Measurements from ENCODE around the gene UGT1A5. TPM values are rescaled to one million over a fixed set of nuclear protein-coding genes. Genes with fewer than 3 reads are reported as not detected.

Gene UGT1A5
- total RNA-seq, 2 experiments from 2014 or later = not detected

GRCh38 chr2:233772583-233772982 is 59.9 kb downstream of the UGT1A5 start:
- Mint-ChIP-seq H3K9me3 (peaks cover 7% of the 10 kb centered on the region), H3K4me1 (no peaks in the 10 kb centered on the region), H3K27ac (no peak overlapping the region), H3K27me3 (peaks cover 26% of the 10 kb centered on the region), H3K36me3 (no peaks in the 10 kb centered on the region), H3K4me3 (no peak overlapping the region)
- no peak for DNase-seq

GRCh38 chr2:233773854-233774253 is 61.1 kb downstream of the UGT1A5 start:
- no peak for DNase-seq
- H3K4me1 Mint-ChIP-seq = no peaks in the 10 kb centered on the region
- H3K27me3 Mint-ChIP-seq = peaks cover 19% of the 10 kb centered on the region
- no peak overlapping the region for H3K27ac Mint-ChIP-seq
- H3K36me3 Mint-ChIP-seq = no peaks in the 10 kb centered on the region
- peaks cover 7% of the 10 kb centered on the region for H3K9me3 Mint-ChIP-seq
- H3K4me3 Mint-ChIP-seq = no peak overlapping the region

- Mint-ChIP-seq H3K4me3 (no peak overlapping the region), H3K27me3 (peaks cover 15% of the 10 kb centered on the region), H3K4me1 (no peaks in the 10 kb centered on the region), H3K27ac (no peak overlapping the region), H3K36me3 (no peaks in the 10 kb centered on the region), H3K9me3 (peaks cover 7% of the 10 kb centered on the region)
- DNase-seq = no peak
Measured at GRCh38 chr2:233775414-233775813, 62.7 kb downstream of the UGT1A5 start.

- Mint-ChIP-seq H3K9me3 (peaks cover 12% of the 10 kb centered on the region), H3K4me3 (no peak within 1 kb of the TSS), H3K4me1 (no peaks in the 10 kb centered on the region), H3K36me3 (no peaks in the 10 kb centered on the region), H3K27ac (no peak within 1 kb of the TSS), H3K27me3 (peaks cover 13% of the 10 kb centered on the region)
- DNase-seq = no peak
Measured at GRCh38 chr2:233778030-233778429, 65.3 kb downstream of the UGT1A5 start, which contains the start of gene MROH2A. MROH2A (plus strand) TSS chr2:233778330; CDS start chr2:233779359, 1,029 bp downstream.

- peaks cover 8% of the 10 kb centered on the region for H3K27me3 Mint-ChIP-seq
- no peak for DNase-seq
Measured at GRCh38 chr2:233779722-233780121, 67.0 kb downstream of the UGT1A5 start.

GRCh38 chr2:233780771-233781170 is 68.1 kb downstream of the UGT1A5 start:
- Mint-ChIP-seq H3K4me3 (no peak overlapping the region), H3K27me3 (peaks cover 10% of the 10 kb centered on the region), H3K27ac (no peak overlapping the region), H3K9me3 (peaks cover 11% of the 10 kb centered on the region), H3K4me1 (no peaks in the 10 kb centered on the region), H3K36me3 (no peaks in the 10 kb centered on the region)
- DNase-seq = no peak

More at GRCh38 chr2:233779722-233780121, 67.0 kb downstream of the UGT1A5 start:
- H3K9me3 Mint-ChIP-seq = peaks cover 12% of the 10 kb centered on the region
- H3K4me1 Mint-ChIP-seq = no peaks in the 10 kb centered on the region
- H3K27ac Mint-ChIP-seq = no peak overlapping the region
- no peak overlapping the region for H3K4me3 Mint-ChIP-seq
- no peaks in the 10 kb centered on the region for H3K36me3 Mint-ChIP-seq

- no peak overlapping the region for H3K27ac Mint-ChIP-seq
- DNase-seq = no peak
- H3K27me3 Mint-ChIP-seq = peaks cover 10% of the 10 kb centered on the region
Measured at GRCh38 chr2:233789554-233789953, 76.8 kb downstream of the UGT1A5 start.

GRCh38 chr2:233791151-233791882 is 78.6 kb downstream of the UGT1A5 start:
- Mint-ChIP-seq H3K9me3 (peaks cover under 1% of the 10 kb centered on the region), H3K4me3 (no peak overlapping the region), H3K27ac (no peak overlapping the region), H3K36me3 (no peaks in the 10 kb centered on the region), H3K27me3 (peaks cover 2% of the 10 kb centered on the region), H3K4me1 (no peaks in the 10 kb centered on the region)
- no peak for DNase-seq

More at GRCh38 chr2:233789554-233789953, 76.8 kb downstream of the UGT1A5 start:
- H3K4me3 Mint-ChIP-seq = no peak overlapping the region
- H3K36me3 Mint-ChIP-seq = no peaks in the 10 kb centered on the region
- peaks cover 4% of the 10 kb centered on the region for H3K9me3 Mint-ChIP-seq
- no peaks in the 10 kb centered on the region for H3K4me1 Mint-ChIP-seq

- no peak overlapping the region for H3K4me3 Mint-ChIP-seq
- no peaks in the 10 kb centered on the region for H3K9me3 Mint-ChIP-seq
- no peaks in the 10 kb centered on the region for H3K27me3 Mint-ChIP-seq
- no peak overlapping the region for H3K27ac Mint-ChIP-seq
- no peak for DNase-seq
- H3K36me3 Mint-ChIP-seq = no peaks in the 10 kb centered on the region
- H3K4me1 Mint-ChIP-seq = no peaks in the 10 kb centered on the region
Measured at GRCh38 chr2:233791883-233792329, 79.2 kb downstream of the UGT1A5 start.

- Mint-ChIP-seq H3K9me3 (no peaks in the 10 kb centered on the region), H3K36me3 (no peaks in the 10 kb centered on the region), H3K27me3 (no peaks in the 10 kb centered on the region), H3K27ac (no peak overlapping the region), H3K4me3 (no peak overlapping the region), H3K4me1 (no peaks in the 10 kb centered on the region)
- no peak for DNase-seq
Measured at GRCh38 chr2:233792720-233793119, 80.0 kb downstream of the UGT1A5 start.

GRCh38 chr2:233793465-233794127 is 80.9 kb downstream of the UGT1A5 start:
- no peak for DNase-seq
- H3K4me3 Mint-ChIP-seq = no peak overlapping the region
- H3K27me3 Mint-ChIP-seq = no peaks in the 10 kb centered on the region
- H3K9me3 Mint-ChIP-seq = no peaks in the 10 kb centered on the region
- no peaks in the 10 kb centered on the region for H3K36me3 Mint-ChIP-seq
- H3K4me1 Mint-ChIP-seq = no peaks in the 10 kb centered on the region
- no peak overlapping the region for H3K27ac Mint-ChIP-seq

GRCh38 chr2:233794128-233794658 is 81.5 kb downstream of the UGT1A5 start:
- Mint-ChIP-seq H3K9me3 (no peaks in the 10 kb centered on the region), H3K27me3 (no peaks in the 10 kb centered on the region), H3K4me3 (no peak overlapping the region), H3K36me3 (no peaks in the 10 kb centered on the region), H3K4me1 (no peaks in the 10 kb centered on the region), H3K27ac (no peak overlapping the region)
- DNase-seq = no peak

GRCh38 chr2:233795735-233796171 is 83.0 kb downstream of the UGT1A5 start:
- no peaks in the 10 kb centered on the region for H3K9me3 Mint-ChIP-seq
- DNase-seq = no peak
- no peak overlapping the region for H3K27ac Mint-ChIP-seq
- no peaks in the 10 kb centered on the region for H3K36me3 Mint-ChIP-seq
- H3K27me3 Mint-ChIP-seq = no peaks in the 10 kb centered on the region
- H3K4me3 Mint-ChIP-seq = no peak overlapping the region
- no peaks in the 10 kb centered on the region for H3K4me1 Mint-ChIP-seq

- Mint-ChIP-seq H3K4me3 (no peak overlapping the region), H3K27me3 (no peaks in the 10 kb centered on the region), H3K9me3 (no peaks in the 10 kb centered on the region), H3K27ac (no peak overlapping the region), H3K36me3 (no peaks in the 10 kb centered on the region), H3K4me1 (no peaks in the 10 kb centered on the region)
- no peak for DNase-seq
Measured at GRCh38 chr2:233796254-233796653, 83.5 kb downstream of the UGT1A5 start.

- Mint-ChIP-seq H3K36me3 (no peaks in the 10 kb centered on the region), H3K27me3 (peaks cover 7% of the 10 kb centered on the region), H3K4me1 (no peaks in the 10 kb centered on the region), H3K27ac (no peak overlapping the region), H3K9me3 (no peaks in the 10 kb centered on the region), H3K4me3 (no peak overlapping the region)
- DNase-seq = no peak
Measured at GRCh38 chr2:233798335-233799086, 85.8 kb downstream of the UGT1A5 start.
